ENCODE measurements around the gene DEAF1. TPM values are rescaled to one million over a fixed set of nuclear protein-coding genes. Genes with fewer than 3 reads are reported as not detected.

DEAF1 gene
- total RNA-seq, 1 experiment from 2014 or later = 62.2 TPM

GRCh38 chr11:595400-595799 is 99.6 kb downstream of the DEAF1 start (continued):
- TF ChIP-seq JUN (CRISPR knock-in tag; IDR thresholded peaks at IDR 0.05) (no peak), TEAD4 (CRISPR knock-in tag; IDR thresholded peaks at IDR 0.05) (no peak)

Other genes starting within 250 kb of the DEAF1 start
- gene PTDSS2, start 244.9 kb downstream of the DEAF1 start, total RNA-seq (2021) = 49.5 to 56.8 TPM (median 55.2 TPM) in 3 replicates
- gene RNH1, start 188.0 kb downstream of the DEAF1 start, total RNA-seq (2021) = 59.0 to 67.5 TPM (median 60.4 TPM) in 3 replicates
- gene HRAS, start 159.6 kb downstream of the DEAF1 start, total RNA-seq (2021) = 42.9 to 62.4 TPM (median 48.3 TPM) in 3 replicates
- 2.3 to 3.4 TPM (median 2.5 TPM) in 3 replicates for gene LRRC56, start 157.7 kb downstream of the DEAF1 start, total RNA-seq (2021)
- gene LMNTD2, start 134.5 kb downstream of the DEAF1 start, total RNA-seq (2021) = 4.0 to 6.0 TPM (median 5.9 TPM) in 3 replicates
- 30.6 to 39.7 TPM (median 32.5 TPM) in 3 replicates for gene RASSF7, start 134.3 kb downstream of the DEAF1 start, total RNA-seq (2021)
- 39.4 to 46.9 TPM (median 40.1 TPM) in 3 replicates for gene PHRF1, start 118.8 kb downstream of the DEAF1 start, total RNA-seq (2021)
- gene IRF7, start 79.3 kb downstream of the DEAF1 start, total RNA-seq (2021) = 11.1 to 12.0 TPM (median 11.5 TPM) in 3 replicates
- gene CDHR5, start 70.3 kb downstream of the DEAF1 start, total RNA-seq (2021) = 0.26 to 0.34 TPM in 2 of 3 replicates, not detected in the other
- 2.3 to 3.3 TPM (median 2.9 TPM) in 3 replicates for gene SCT, start 68.0 kb downstream of the DEAF1 start, total RNA-seq (2021)
- gene DRD4, start 58.0 kb downstream of the DEAF1 start, total RNA-seq (2021) = 3.7 to 5.8 TPM (median 5.5 TPM) in 3 replicates
- 23.4 to 28.4 TPM (median 24.5 TPM) in 3 replicates for gene TMEM80, start 594 bp upstream of the DEAF1 start, total RNA-seq (2021)
- gene EPS8L2, start 11.0 kb upstream of the DEAF1 start, total RNA-seq (2021) = 49.9 to 56.3 TPM (median 51.6 TPM) in 3 replicates
- gene TALDO1, start 52.2 kb upstream of the DEAF1 start, total RNA-seq (2021) = 314 to 352 TPM (median 343 TPM) in 3 replicates
- gene GATD1, start 82.3 kb upstream of the DEAF1 start, total RNA-seq (2021) = 81.9 to 87.6 TPM (median 87.5 TPM) in 3 replicates
- gene CEND1, start 94.9 kb upstream of the DEAF1 start, total RNA-seq (2021) = 2.0 to 3.1 TPM (median 2.7 TPM) in 3 replicates
- 35.0 to 44.8 TPM (median 36.7 TPM) in 3 replicates for gene SLC25A22, start 103.1 kb upstream of the DEAF1 start, total RNA-seq (2021)
- gene PIDD1, start 110.0 kb upstream of the DEAF1 start, total RNA-seq (2021) = 54.9 to 59.4 TPM (median 56.8 TPM) in 3 replicates
- gene RPLP2, start 114.7 kb upstream of the DEAF1 start, total RNA-seq (2021) = 2,582 to 2,814 TPM (median 2,761 TPM) in 3 replicates
- 66.5 to 83.4 TPM (median 81.9 TPM) in 3 replicates for gene PNPLA2, start 123.7 kb upstream of the DEAF1 start, total RNA-seq (2021)
- 46.5 to 58.6 TPM (median 55.9 TPM) in 3 replicates for gene CRACR2B, start 132.7 kb upstream of the DEAF1 start, total RNA-seq (2021)
- gene CD151, start 137.7 kb upstream of the DEAF1 start, total RNA-seq (2021) = 115 to 127 TPM (median 116 TPM) in 3 replicates
- 138 to 152 TPM (median 144 TPM) in 3 replicates for gene POLR2L, start 147.3 kb upstream of the DEAF1 start, total RNA-seq (2021)
- gene TSPAN4, start 147.6 kb upstream of the DEAF1 start, total RNA-seq (2021) = 92.8 to 95.2 TPM (median 94.3 TPM) in 3 replicates
- 92.8 to 99.6 TPM (median 94.2 TPM) in 3 replicates for gene CHID1, start 215.6 kb upstream of the DEAF1 start, total RNA-seq (2021)
- gene AP2A2, start 230.6 kb upstream of the DEAF1 start, total RNA-seq (2021) = 47.1 to 52.3 TPM (median 51.0 TPM) in 3 replicates

Measured in WTC11 (cell line).